SK-N-MC (cell line): Measurements from ENCODE around the gene SNX30.
A peak's percentile ranks its signal among the peaks of the same experiment; 100 is the strongest.

ENCODE experiments used
- DNase-seq: peaks from one replicate; pipeline ENCODE4 v3.0.0-alpha.2; 2011; ENCODE audit warnings: low read depth, low spot score
- H3K27ac ChIP-seq: fragments of 200-600 bp; sonication (generic); 2 replicates; pipeline ENCODE4 v1.5.1; 2016; ENCODE audit warnings: mixed run types
- H3K36me3 ChIP-seq: fragments of 200-600 bp; sonication (generic); 2 replicates; pipeline ENCODE4 v1.6.1; 2017; ENCODE audit warnings: antibody characterized with exemption, low read length, mixed read lengths; ENCODE audit not compliant: insufficient read depth
- H3K4me3 ChIP-seq: fragments of 200-600 bp; sonication (generic); 2 replicates; pipeline ENCODE4 v1.5.1; 2016
- H3K9ac ChIP-seq: fragments of 200-600 bp; sonication (generic); 2 replicates; pipeline ENCODE4 v1.8.0; 2017; ENCODE audit warnings: mixed run types, mixed read lengths; ENCODE audit not compliant: insufficient read length
- H3K9me3 ChIP-seq: fragments of 200-600 bp; sonication (generic); 2 replicates; pipeline ENCODE4 v1.6.1; 2017; ENCODE audit warnings: low read depth, mild to moderate bottlenecking, antibody characterized with exemption, low read length, moderate library complexity, mixed read lengths
- EZH2 ChIP-seq: fragments of 200-600 bp; sonication (generic); IDR thresholded peaks from one replicate; pipeline ENCODE4 v1.6.1; 2017; ENCODE audit warnings: antibody characterized with exemption
- FOXP2 ChIP-seq: optimal IDR thresholded peaks from 2 replicates; pipeline ENCODE3; 2011; ENCODE audit warnings: mild to moderate bottlenecking, moderate library complexity; ENCODE audit not compliant: insufficient read depth; ENCODE audit errors: extremely low read length, control extremely low read depth
- POLR2AphosphoS5 ChIP-seq: IDR thresholded peaks from 2 replicates; pipeline ENCODE4 v1.6.1; 2012; ENCODE audit warnings: mild to moderate bottlenecking, low read depth, low read length, borderline replicate concordance

SNX30 gene

DNA sequence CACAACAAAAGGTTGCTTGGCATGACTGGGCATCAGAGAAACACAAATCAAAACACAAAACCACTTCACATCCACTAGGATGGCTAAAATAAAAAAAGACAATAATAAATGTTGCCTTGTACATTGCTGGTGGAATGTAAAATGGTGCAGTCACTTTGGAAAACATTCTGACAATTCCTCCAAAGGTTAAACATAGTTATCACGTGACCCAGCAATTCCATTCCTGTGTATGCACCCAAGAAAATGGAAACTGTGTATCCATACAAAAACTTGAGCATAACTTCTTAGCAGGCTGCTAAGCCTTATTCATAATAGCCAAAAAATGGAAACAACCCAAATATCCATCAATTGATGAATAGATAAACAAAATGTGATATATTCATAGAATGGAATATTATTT is 150.3 kb downstream of the SNX30 start:
- Histone ChIP-seq H3K4me3 (no peak overlapping the region), H3K27ac (no peak overlapping the region), H3K36me3 (no peaks in the 10 kb centered on the region), H3K9me3 (no peaks in the 10 kb centered on the region), H3K9ac (no peak overlapping the region)
- no peak for DNase-seq
- no peak for TF ChIP-seq POLR2AphosphoS5
- TF ChIP-seq FOXP2: no peak
- TF ChIP-seq EZH2: no peak

- TF ChIP-seq POLR2AphosphoS5 (no peak), EZH2 (no peak), FOXP2 (no peak)
- Histone ChIP-seq H3K9ac (no peak overlapping the region), H3K4me3 (no peak overlapping the region), H3K36me3 (no peaks in the 10 kb centered on the region), H3K9me3 (no peaks in the 10 kb centered on the region), H3K27ac (no peak overlapping the region)
- no peak for DNase-seq
These were observed 154.5 kb downstream of the SNX30 start for GRCh38 chr9:112905084-112905483.

- TF ChIP-seq FOXP2 (no peak), POLR2AphosphoS5 (no peak), EZH2 (no peak)
- no peak for DNase-seq
- no peak overlapping the region for H3K9ac ChIP-seq
- no peaks in the 10 kb centered on the region for H3K9me3 ChIP-seq
- H3K36me3 ChIP-seq: no peaks in the 10 kb centered on the region
- no peak overlapping the region for H3K27ac ChIP-seq
- H3K4me3 ChIP-seq: no peak overlapping the region
These were observed 161.2 kb downstream of the SNX30 start for GRCh38 chr9:112911736-112912135.

DNA sequence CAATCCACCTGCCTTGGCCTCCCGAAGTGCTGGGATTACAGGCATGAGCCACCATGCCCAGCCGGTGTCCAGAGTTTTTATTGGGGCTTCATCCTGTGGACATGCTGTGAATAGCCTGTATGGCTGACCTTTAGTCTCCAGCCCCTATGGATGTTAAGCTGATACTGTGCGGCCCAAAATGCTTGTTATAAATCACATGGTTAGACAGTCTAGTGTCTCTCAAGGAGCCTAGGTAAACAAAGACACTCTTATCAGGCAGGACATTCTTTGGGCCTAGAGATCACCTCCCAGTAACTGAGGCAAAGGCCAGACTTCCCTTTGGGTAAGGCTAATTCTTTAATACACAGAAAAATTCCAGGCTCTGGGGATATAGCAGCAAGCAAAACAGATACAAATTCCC is 162.1 kb downstream of the SNX30 start:
- no peak for TF ChIP-seq FOXP2
- TF ChIP-seq EZH2: no peak
- no peak for TF ChIP-seq POLR2AphosphoS5

DNA sequence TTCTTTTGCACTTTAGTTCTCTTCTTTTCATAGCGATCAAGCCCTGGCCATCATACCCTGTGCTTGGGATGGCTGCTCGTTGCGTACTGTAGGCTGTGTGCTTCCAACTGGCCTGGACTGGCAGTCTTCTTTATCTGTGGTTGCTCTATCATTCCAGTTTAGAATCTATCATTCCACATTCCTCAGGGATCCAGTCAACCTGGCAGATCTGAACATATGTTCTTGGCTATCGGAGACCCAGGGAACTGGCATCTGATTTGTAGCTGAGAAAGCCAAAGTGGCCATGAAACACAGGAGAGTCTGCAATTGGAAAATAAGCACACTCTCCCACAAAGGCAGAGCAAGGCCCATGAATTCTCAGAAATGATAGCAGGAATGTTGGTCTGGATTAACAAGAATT is 162.8 kb downstream of the SNX30 start:
- Histone ChIP-seq H3K27ac (no peak overlapping the region), H3K36me3 (no peaks in the 10 kb centered on the region), H3K9ac (no peak overlapping the region), H3K4me3 (no peak overlapping the region), H3K9me3 (no peaks in the 10 kb centered on the region)
- DNase-seq: no peak
- TF ChIP-seq FOXP2: no peak
- no peak for TF ChIP-seq POLR2AphosphoS5
- TF ChIP-seq EZH2: no peak

More for the DNA sequence above, 162.1 kb downstream of the SNX30 start:
- no peak overlapping the region for H3K4me3 ChIP-seq
- no peak overlapping the region for H3K27ac ChIP-seq
- no peaks in the 10 kb centered on the region for H3K36me3 ChIP-seq
- no peaks in the 10 kb centered on the region for H3K9me3 ChIP-seq
- H3K9ac ChIP-seq: no peak overlapping the region
- no peak for DNase-seq

GRCh38 chr9:112914524-112914923 is 164.0 kb downstream of the SNX30 start:
- Histone ChIP-seq H3K9me3 (no peaks in the 10 kb centered on the region), H3K27ac (no peak overlapping the region), H3K9ac (no peak overlapping the region), H3K4me3 (no peak overlapping the region), H3K36me3 (no peaks in the 10 kb centered on the region)
- no peak for TF ChIP-seq EZH2
- DNase-seq: no peak

GRCh38 chr9:112917047-112917986 is 166.8 kb downstream of the SNX30 start:
- TF ChIP-seq EZH2: no peak
- TF ChIP-seq FOXP2: no peak
- Histone ChIP-seq H3K36me3 (no peaks in the 10 kb centered on the region), H3K9ac (no peak overlapping the region), H3K4me3 (no peak overlapping the region), H3K27ac (no peak overlapping the region), H3K9me3 (no peaks in the 10 kb centered on the region)
- no peak for DNase-seq

DNA sequence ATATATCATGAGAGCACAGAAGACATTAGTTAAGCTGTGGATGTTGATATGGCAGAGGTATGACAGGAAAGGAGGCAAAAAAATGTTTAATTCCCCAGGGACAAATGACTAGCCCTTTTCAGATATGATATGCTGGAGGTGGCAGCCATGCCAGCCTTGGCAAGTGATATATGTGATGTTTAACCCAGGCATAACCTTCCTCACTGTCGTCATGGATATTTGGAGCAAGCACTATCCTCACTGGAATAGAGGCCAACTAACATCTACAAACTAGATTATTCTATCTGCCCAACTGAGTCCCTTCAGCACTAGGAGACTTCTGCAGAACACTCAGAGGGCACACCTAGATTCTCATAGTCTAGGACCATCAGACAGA is 167.4 kb downstream of the SNX30 start:
- DNase-seq: no peak
- Histone ChIP-seq H3K9ac (no peak overlapping the region), H3K9me3 (no peaks in the 10 kb centered on the region), H3K27ac (no peak overlapping the region), H3K36me3 (no peaks in the 10 kb centered on the region), H3K4me3 (no peak overlapping the region)
- TF ChIP-seq POLR2AphosphoS5 (no peak), FOXP2 (no peak), EZH2 (no peak)

DNA sequence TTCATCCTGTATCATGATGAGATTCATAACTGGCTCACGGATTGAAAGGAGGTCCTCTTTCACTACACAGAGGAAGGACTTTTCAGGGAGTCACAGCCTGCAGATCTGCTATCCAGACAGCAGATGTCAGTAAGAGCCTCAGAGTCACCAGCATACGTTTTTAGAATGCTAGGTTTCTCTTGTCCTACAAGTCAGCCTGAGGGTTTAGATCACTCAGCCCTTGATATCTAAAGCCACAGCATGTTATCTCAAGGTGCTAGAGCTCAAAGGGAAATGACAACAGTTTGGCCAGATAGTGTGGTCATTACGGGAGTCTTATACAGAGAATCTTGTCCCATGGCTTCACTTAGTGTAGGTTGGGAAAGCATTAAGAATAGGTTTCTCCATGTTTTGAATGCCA is 171.0 kb downstream of the SNX30 start:
- Histone ChIP-seq H3K27ac (no peak overlapping the region), H3K9ac (no peak overlapping the region), H3K36me3 (no peaks in the 10 kb centered on the region), H3K9me3 (no peaks in the 10 kb centered on the region), H3K4me3 (no peak overlapping the region)
- TF ChIP-seq POLR2AphosphoS5 (no peak), FOXP2 (no peak), EZH2 (no peak)
- peak; percentile 6 for DNase-seq
